Urinary bladder (tissue), 4 donors: ENCODE measurements around the gene GTF3C1. TPM values are rescaled to one million over a fixed set of nuclear protein-coding genes. Genes with fewer than 3 reads are reported as not detected.

Experiments
- DNase-seq: peaks from one replicate; pipeline ENCODE4 v3.0.0-alpha.2; 2015; ENCODE audit errors: extremely low spot score
- H3K27ac ChIP-seq: one replicate; pipeline ENCODE4 v1.5.1; 2013; ENCODE audit warnings: low read depth, mild to moderate bottlenecking, moderate library complexity
- H3K36me3 ChIP-seq: one replicate; pipeline ENCODE4 v1.6.1; 2013; ENCODE audit warnings: mild to moderate bottlenecking, moderate library complexity; ENCODE audit not compliant: insufficient read depth
- H3K4me1 ChIP-seq: one replicate; pipeline ENCODE4 v1.6.1; 2013; ENCODE audit warnings: mild to moderate bottlenecking, moderate library complexity; ENCODE audit not compliant: insufficient read depth
- H3K4me3 ChIP-seq: one replicate; pipeline ENCODE4 v1.5.1; 2013; ENCODE audit warnings: low read depth, low read length
- WGBS: extraction: QIAGEN DNeasy Blood & Tissue Kit; methylation state at CpG from one replicate; pipeline ENCODE4 v1.1.7; 2013; 5-methylcytosine and 5-hydroxymethylcytosine counted together
- polyA plus RNA-seq: library from polyadenylated mRNA; stranded (reverse); fragments of 200-250 nt; gene quantifications from one replicate; pipeline ENCODE4 v1.2.3, GENCODE V29; 2013
- total RNA-seq: library from RNA; depleted of rRNA; stranded (reverse); fragments of >200 nt; gene quantifications from one replicate; pipeline ENCODE4 v1.2.3, GENCODE V29; 2014
- donor health status: healthy with polysubstance abuse.
- donor health status: healthy.

The GTF3C1 gene
- total and polyA plus RNA-seq, 2 donors: 43.4 to 55.5 TPM

DNA sequence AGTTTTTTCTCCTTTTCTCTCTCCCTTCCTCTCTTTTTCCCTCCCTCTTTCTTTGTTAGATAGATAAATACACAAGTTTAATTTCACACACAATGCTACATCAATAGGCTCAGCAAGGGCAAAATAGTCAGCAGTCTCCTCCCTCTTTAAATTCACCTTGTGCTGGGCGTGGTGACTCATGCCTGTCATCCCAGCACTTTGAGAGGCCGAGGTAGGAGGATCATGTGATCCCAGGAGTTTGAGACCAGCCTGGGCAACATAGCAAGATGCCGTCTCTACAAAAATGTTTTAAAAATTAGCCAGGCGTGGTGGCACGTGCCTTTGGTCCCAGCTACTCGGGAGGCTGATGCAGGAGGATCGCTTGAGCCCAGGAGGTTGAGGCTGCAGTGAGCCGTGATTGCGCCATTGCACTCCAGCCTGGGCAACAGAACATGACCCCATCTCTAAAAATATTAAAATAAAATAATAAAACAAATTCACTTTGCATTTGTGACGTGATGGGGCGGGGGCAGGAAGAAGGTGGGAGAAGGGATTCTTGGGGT lies 120.3 kb downstream of the GTF3C1 start:
- 92% methylated on average over 11 of the region's 11 CpGs for WGBS
- Histone ChIP-seq H3K4me3 (no peak overlapping the region), H3K36me3 (no peaks in the 10 kb centered on the region), H3K27ac (no peak overlapping the region), H3K4me1 (no peaks in the 10 kb centered on the region)
- no peak for DNase-seq

DNA sequence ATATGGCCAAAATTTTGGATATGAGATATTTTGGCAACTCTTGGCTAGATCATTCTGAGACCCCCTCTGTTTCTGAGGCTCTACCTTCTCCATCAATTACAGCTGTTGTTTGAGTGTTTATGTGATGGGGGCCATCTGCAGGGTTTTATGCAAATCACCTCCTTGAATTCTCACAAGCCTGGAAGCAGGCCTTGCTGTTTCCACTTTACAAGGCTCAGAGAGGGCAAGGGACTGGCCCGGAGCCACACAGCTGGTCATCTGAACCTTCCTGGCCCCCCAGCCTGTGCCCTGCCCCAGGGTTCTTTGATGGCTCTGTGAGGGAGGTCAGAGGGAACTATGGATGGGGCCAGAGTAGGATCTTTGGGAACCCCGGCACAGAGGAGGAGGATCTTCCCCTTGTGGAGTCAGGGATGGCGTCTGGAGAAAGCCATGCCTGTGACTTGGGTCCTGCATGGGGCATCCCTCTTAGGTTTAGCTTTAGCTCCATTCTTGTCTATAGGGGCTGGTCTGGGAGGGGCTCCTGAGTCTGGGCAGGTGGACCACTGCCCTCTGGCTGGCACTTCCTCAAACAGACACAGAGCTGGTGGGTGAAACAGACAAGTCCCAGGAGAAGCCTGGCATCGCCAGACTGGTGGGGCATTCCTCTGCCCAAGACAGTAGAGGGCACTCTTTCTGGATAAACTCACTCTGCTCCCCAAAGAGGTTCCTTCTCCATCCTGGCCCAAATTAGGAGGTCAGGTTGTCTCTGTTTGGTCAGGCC lies 121.5 kb downstream of the GTF3C1 start:
- Histone ChIP-seq H3K4me3 (no peak overlapping the region), H3K27ac (no peak overlapping the region), H3K4me1 (no peaks in the 10 kb centered on the region), H3K36me3 (no peaks in the 10 kb centered on the region)
- no peak for DNase-seq
- 91% methylated on average over 4 of the region's 4 CpGs for WGBS

DNA sequence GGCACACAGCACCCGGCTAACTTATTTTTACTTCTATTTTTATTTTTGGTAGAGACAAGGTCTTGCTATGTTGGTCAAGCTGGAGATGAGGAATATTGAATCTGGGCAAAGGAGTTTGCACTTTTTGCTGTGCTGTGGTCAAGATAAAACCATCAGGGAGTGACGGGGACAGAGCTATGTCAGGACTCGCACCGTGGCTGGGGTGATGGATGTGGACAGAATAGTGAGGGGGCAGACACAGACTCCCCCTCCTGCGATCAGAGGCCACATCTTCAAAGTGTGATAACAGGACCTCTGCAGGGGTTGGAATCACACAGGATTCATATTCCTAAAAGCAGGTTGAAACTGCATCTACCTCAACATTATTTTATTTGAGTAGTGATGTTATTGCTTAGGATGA lies 122.2 kb downstream of the GTF3C1 start:
- DNase-seq: no peak
- WGBS: 78% methylated on average over 5 of the region's 5 CpGs
- H3K4me3 ChIP-seq: no peak overlapping the region
- no peaks in the 10 kb centered on the region for H3K4me1 ChIP-seq
- no peaks in the 10 kb centered on the region for H3K36me3 ChIP-seq
- H3K27ac ChIP-seq: no peak overlapping the region

DNA sequence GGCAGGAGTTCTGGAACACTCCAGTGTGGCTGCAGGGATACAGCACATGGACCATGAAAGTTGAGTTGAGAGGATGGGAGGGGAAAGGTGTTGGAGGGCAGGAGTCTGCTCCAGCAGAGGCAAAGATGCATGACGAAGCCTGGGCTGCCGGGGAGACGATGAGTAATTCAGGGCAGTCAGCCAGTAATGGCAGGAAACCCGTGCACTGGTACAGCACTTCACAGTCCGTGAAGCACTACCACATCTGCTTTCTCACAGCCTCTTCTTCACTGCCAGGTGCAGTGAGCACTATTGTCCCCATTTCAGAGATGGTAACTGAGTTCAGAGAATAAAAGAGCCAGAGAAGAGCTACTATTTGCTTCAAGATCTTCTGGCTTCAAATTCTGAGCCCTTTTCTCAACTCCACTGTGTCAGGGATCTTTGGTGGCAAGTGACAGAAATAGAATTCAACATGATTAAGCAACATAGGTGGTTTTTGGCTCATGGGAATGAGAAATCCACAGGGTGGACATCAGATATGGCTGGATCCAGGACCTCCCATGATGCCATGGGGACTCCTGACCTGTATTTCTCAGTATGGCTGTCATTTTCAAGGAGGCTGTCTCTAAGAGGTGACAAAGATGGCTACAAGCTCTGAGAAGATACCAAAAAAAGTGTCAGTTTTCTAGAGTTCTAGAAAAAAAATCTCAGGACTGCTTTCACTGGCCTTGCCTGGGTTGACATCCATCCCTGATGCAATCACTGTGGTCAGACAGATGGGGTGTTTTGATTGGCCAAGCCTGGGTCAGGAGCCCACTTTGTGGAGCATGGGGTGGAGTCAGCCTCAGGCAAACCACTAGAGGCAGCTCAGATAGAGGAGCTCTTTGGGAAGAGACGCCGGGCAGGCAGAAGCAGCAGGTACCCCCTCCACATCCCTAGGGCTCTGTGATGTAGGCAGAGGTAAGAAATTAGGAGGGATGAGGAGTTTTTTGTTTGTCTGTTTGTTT lies 123.0 kb downstream of the GTF3C1 start:
- no peak for DNase-seq
- Histone ChIP-seq H3K36me3 (no peaks in the 10 kb centered on the region), H3K27ac (no peak overlapping the region), H3K4me1 (no peaks in the 10 kb centered on the region), H3K4me3 (no peak overlapping the region)
- 26% methylated on average over 7 of the region's 7 CpGs for WGBS

DNA sequence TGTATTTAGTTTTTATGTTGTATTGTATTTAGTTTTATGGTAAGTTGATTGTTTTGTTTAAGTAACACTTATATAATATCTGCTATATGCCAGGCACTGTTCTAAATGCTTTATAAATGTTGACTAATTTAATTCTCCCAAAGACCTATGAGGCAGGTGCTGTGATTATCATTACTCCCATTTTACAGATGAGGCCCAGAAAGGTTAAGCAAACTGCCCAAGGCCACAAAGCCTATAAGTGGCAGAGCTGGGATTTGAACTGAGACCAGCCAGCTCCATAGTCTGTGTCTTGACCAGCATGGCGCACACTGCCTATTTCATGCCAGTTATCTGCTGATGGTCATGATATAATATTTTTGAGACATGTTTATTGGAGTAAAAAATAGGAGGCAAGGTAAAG lies 123.8 kb downstream of the GTF3C1 start:
- no peak overlapping the region for H3K27ac ChIP-seq
- no peaks in the 10 kb centered on the region for H3K4me1 ChIP-seq
- H3K4me3 ChIP-seq: no peak overlapping the region
- no peak for DNase-seq
- H3K36me3 ChIP-seq: no peaks in the 10 kb centered on the region
- WGBS: 99% methylated on average over 1 of the region's 1 CpG

DNA sequence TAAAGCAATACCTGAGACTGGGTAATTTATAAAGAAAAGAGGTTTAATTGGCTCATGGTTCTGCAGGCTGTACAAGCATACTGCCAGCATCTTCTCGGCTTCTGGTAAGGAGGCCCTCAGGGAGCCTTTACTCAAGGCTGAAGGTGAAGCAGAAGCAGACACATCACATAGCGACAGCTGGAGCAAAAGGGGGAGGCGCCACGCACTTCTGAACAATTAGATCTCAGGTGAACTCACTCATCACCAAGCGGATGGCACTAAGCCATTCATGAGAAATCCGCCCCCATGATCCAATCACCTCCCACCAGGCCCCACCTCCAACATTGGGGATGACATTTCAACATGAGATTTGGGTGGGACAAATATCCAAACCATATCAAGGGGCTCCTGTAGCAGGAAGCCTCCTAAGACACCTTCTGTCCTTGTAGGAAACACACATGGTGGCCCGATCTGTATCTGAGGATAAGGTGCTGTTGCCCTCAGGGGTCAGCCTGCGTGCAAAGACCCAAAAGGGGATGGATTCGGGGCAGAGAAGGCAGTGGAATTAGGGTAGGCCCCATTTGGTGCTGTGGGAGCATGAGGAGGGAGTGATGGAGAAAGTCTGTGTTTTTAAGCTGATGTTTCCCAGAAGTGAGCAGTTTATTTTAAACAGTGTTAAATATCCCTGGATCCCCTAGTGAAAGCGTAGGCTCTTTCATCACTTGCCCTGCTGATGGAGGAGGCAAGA lies 124.8 kb downstream of the GTF3C1 start:
- H3K36me3 ChIP-seq: no peaks in the 10 kb centered on the region
- WGBS: 89% methylated on average over 10 of the region's 10 CpGs
- no peak for DNase-seq
- H3K27ac ChIP-seq: no peak overlapping the region
- H3K4me3 ChIP-seq: no peak overlapping the region
- no peaks in the 10 kb centered on the region for H3K4me1 ChIP-seq

DNA sequence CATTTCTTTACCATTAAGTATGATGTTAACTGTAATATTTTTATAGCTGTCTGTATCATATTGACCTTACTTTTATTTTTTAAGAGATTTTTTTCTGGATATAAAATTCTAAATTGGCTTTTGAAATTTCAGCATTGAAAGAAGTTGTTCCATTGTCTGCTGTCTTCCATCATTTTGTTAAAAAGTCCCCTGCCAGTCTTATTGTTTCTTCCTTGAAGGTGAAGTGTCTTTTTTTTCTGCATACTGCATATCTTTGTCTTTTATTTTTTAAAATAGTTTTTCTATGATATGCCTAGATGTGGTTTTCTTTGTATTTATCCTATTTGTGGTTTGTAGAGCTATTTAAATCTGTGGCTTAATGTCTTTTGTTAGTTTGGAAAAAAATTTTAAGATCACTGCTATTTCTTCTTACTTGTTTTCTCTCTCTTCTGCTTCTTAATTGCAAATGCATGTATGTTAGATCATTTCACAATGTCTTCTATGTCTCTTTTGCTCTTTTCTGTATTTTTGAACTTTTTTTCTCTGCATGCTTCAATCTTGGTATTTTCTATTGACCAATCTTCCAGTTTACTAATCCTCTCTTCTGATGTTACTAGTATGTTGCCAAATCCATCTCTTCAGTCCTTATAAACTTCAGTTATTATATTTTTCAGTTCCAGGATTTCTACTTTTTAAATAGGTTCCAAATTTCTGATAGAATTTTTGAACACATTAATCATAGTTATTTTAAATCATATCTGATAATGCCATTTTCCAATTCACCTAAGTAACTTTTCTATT lies 127.6 kb downstream of the GTF3C1 start:
- H3K36me3 ChIP-seq: no peaks in the 10 kb centered on the region
- no peaks in the 10 kb centered on the region for H3K4me1 ChIP-seq
- no peak for DNase-seq
- H3K27ac ChIP-seq: no peak overlapping the region
- no peak overlapping the region for H3K4me3 ChIP-seq

DNA sequence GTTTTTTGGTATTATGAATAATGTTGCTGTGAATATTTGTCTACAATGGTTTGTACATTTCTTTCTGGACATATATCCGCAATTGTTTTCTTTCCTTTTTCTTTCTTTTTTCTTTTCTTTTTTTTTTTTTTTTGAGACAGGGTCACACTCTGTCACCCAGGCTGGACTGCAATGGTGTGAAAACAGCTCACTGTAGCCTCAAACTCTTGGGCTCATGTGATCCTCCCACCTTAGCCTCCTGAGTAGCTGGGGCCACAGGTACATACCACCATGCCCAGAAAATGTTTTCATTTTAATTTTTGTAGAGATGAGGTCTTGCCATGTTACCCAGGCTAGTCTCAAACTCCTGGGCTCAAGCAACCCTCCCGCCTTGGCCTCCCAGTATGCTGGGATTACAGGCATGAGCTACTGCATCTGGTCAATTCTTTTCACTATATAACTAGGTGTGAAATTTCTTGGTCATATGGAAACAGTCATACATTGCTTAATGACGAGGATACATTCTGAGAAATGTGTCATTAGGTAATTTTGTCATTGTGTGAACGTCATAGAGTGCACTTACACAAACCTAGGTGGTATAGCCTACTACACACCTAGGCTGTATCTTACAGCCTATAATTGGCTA lies 132.6 kb downstream of the GTF3C1 start:
- WGBS: 86% methylated on average over 4 of the region's 4 CpGs
- DNase-seq: no peak

DNA sequence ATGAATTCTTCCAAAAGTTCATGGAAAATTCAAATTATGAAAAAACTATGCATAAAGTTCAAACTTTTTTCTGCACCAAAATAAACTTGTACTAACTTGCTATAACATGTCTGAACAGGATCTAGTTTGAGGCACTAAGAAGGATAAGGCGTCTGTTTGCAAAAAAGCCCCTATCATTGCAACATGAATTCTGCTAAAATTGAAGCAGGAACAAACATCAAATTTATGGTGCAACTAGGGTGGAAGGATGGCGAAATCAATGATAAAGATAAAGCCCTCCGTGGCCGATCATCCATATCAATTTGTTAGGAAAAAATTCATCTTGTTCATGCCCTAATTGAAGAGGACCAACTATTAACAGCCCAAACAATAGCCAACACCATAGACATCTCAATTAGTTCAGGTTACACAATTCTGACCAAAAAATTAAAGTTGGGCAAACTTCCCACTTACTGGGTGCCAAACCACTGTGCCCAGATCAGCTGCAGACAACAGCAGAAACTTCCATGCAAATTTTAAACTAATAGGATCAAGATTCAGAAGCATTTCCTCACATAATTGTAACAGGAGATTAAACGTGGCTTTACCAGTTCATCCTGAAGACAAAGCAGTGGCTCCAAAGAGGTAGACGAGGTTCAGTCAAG lies 134.8 kb downstream of the GTF3C1 start:
- Histone ChIP-seq H3K27ac (no peak overlapping the region), H3K36me3 (no peaks in the 10 kb centered on the region), H3K4me3 (no peak overlapping the region), H3K4me1 (no peaks in the 10 kb centered on the region)
- WGBS: 72% methylated on average over 6 of the region's 6 CpGs
- no peak for DNase-seq

More for the DNA sequence above, 132.6 kb downstream of the GTF3C1 start:
- H3K36me3 ChIP-seq: no peaks in the 10 kb centered on the region
- no peak overlapping the region for H3K27ac ChIP-seq
- no peak overlapping the region for H3K4me3 ChIP-seq
- H3K4me1 ChIP-seq: no peaks in the 10 kb centered on the region

DNA sequence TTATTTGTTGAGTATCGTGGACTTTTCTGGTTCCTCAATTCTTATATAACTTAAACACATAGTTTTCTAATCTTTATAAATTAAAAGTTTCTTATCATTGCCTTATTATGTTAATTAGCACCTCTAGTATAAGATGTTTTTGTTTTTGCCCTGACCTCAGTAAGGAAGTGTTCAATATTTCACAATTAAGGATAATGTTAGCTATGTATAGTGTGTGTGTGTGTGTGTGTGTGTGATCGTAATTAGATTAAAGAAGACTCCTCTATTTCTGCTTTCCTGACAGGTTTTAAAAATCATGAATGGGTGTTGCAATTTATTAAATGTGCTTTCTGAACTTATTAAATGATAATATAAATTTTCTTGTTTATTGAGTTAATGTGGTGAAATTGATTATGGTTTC lies 135.8 kb downstream of the GTF3C1 start:
- WGBS: 82% methylated on average over 2 of the region's 2 CpGs
- no peaks in the 10 kb centered on the region for H3K4me1 ChIP-seq
- no peaks in the 10 kb centered on the region for H3K36me3 ChIP-seq

DNA sequence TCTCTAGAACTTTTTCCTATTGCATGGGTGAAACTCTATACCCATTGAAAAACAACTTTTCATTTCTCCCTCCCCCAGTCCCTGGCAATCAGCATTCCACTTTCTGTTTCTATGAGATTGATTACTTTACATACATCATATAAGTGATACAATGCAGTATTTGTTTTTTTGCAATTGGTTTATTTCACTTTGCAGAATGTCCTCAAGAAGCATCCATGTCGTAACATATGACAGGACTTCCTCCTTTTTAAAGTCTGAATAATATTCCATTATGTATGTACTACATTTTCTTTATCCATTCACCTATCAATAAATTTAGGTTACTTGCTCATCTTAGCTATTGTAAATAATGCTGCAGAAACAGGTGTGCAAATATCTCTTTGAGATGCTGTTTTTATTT lies 139.0 kb downstream of the GTF3C1 start:
- WGBS: 89% methylated on average over 1 of the region's 1 CpG
- H3K4me3 ChIP-seq: no peak overlapping the region
- no peaks in the 10 kb centered on the region for H3K36me3 ChIP-seq
- H3K27ac ChIP-seq: no peak overlapping the region
- no peak for DNase-seq
- no peaks in the 10 kb centered on the region for H3K4me1 ChIP-seq

More for the DNA sequence above, 135.8 kb downstream of the GTF3C1 start:
- Histone ChIP-seq H3K4me3 (no peak overlapping the region), H3K27ac (no peak overlapping the region)
- no peak for DNase-seq
